ENCODE measurements around the gene PEX11G.

The PEX11G gene

DNA sequence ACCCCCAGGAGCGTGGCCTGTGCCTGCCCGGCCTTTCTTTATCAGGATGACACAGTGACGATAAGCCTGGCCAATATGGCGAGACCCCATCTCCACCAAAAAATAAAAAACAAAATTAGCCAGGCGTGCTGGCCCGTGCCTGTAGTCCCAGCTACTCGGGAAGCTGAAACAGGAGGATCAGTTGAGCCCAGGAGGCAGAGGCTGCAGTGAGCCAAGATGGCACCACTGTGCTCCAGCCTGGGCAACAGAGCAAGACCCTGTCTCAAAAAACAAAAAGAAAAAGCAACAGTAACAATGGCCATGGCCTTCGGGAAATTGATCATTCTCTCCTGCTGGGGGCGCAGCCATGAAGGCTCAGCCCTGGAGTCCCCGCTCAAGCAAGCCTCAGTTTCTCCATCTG, 11.1 kb downstream of the PEX11G start:
- Histone ChIP-seq H3K9me3 (no peaks in the 10 kb centered on the region), H3K4me3 (ENCODE audit: low read depth in 1 of 2, low read length in 1 of 2) (no peak overlapping the region), H3K27ac (no peak overlapping the region), H3K36me3 (peaks cover 10% of the 10 kb centered on the region), H3K27me3 (peaks cover 4% of the 10 kb centered on the region), H3K4me1 (ENCODE audit: control insufficient read depth in 1 of 2, insufficient read depth in 1 of 2, low read depth in 1 of 2, low read length in 1 of 2) (peaks cover 0 to 3% of the 10 kb centered on the region in 2 experiments)
- TF ChIP-seq, protein P1, sequence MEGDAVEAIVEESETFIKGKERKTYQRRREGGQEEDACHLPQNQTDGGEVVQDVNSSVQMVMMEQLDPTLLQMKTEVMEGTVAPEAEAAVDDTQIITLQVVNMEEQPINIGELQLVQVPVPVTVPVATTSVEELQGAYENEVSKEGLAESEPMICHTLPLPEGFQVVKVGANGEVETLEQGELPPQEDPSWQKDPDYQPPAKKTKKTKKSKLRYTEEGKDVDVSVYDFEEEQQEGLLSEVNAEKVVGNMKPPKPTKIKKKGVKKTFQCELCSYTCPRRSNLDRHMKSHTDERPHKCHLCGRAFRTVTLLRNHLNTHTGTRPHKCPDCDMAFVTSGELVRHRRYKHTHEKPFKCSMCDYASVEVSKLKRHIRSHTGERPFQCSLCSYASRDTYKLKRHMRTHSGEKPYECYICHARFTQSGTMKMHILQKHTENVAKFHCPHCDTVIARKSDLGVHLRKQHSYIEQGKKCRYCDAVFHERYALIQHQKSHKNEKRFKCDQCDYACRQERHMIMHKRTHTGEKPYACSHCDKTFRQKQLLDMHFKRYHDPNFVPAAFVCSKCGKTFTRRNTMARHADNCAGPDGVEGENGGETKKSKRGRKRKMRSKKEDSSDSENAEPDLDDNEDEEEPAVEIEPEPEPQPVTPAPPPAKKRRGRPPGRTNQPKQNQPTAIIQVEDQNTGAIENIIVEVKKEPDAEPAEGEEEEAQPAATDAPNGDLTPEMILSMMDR (IDR thresholded peaks at IDR 0.05), result no peak

DNA sequence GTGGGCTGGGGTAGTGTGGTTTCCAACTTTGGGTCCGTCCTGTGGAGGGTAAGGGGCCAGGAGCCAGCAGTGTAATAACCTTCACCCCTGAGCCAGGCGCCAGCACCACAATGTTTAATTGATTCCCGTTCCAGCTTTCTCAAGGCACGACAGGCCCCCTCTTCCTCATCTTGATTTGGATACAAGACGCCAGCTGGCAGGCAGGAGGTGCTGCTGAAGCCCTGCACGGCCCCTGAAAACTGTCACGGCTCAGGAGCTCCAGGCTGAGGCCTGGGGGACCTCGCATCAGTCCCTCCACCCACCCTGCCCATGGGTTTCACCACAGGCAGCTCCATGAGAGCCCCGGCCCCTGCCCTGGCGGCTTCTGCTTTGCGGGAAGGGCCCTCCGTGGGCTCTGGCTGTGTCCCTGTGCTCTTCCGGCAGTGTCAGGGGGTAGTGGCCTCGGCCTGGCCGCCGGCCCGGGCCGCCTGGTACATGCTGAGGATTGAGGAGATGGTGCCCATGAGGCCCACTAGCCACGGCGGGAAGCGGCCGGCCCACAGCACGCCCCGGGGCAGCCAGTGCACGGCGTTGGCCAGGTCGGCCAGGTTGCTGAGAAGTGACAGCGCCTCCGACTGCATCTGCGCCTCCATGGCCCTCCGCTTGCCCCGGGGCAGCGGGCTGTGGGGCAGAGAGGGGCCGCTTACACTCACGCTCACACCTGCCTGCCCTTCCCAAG, 11.9 kb downstream of the PEX11G start:
- Histone ChIP-seq H3K4me3 (ENCODE audit: low read depth in 1 of 2, low read length in 1 of 2) (no peak overlapping the region), H3K27ac (no peak overlapping the region), H3K27me3 (no peaks in the 10 kb centered on the region), H3K9me3 (no peaks in the 10 kb centered on the region), H3K4me1 (ENCODE audit: control insufficient read depth in 1 of 2, insufficient read depth in 1 of 2, low read depth in 1 of 2, low read length in 1 of 2) (no peaks in the 10 kb centered on the region), H3K36me3 (peaks cover 18% of the 10 kb centered on the region)
- TF ChIP-seq, protein P1 (IDR thresholded peaks at IDR 0.05), result no peak

DNA sequence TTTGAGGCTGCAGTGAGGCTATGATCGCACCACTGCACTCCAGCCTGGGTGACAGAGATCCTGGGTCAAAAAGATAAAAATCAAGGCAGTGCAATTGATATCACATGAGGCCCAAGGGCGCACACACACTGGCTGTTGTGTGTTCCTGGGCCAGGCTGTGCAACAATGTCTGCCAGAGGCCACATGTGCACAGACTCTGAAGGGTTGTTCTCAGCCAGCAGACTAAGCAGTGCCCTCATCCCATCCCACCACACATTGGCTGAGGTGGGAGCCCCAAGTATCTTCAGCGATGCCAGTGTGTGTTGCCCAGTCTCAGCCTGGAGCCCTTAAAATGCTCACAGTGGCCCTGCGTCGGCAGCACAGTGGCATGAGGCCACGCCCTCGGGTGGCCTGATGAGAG, 12.6 kb downstream of the PEX11G start:
- peak overlapping the region; percentile 48 for H3K27ac ChIP-seq
- no peaks in the 10 kb centered on the region for H3K9me3 ChIP-seq
- TF ChIP-seq, protein P1 (IDR thresholded peaks at IDR 0.05), result no peak
- H3K4me3 ChIP-seq (ENCODE audit: low read depth in 1 of 2, low read length in 1 of 2), result no peak overlapping the region
- peaks cover 25% of the 10 kb centered on the region for H3K36me3 ChIP-seq
- H3K27me3 ChIP-seq, result no peaks in the 10 kb centered on the region
- no peaks in the 10 kb centered on the region for H3K4me1 ChIP-seq (ENCODE audit: control insufficient read depth in 1 of 2, insufficient read depth in 1 of 2, low read depth in 1 of 2, low read length in 1 of 2)

DNA sequence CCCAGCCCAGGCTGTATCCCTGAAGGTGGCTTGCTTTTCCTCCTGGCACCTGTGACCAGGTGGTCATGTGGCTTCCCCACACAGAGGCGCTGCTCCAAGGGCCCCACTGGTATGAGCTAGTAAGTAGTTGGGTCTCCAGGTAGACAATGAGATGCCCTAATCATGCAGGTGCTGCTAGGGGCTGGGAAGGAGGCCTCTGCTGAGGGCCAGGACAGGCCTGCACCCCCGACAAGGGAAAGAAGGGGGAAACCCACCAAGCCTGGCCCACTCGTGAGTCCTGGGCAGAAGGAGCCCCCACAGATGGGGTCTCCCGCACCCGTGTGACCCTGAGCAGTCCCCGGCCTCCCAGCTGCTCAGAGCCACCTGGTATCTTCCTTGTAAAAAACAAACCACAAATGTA, 13.2 kb downstream of the PEX11G start:
- TF ChIP-seq, protein P1 (IDR thresholded peaks at IDR 0.05), result no peak
- H3K4me1 ChIP-seq (ENCODE audit: control insufficient read depth in 1 of 2, insufficient read depth in 1 of 2, low read depth in 1 of 2, low read length in 1 of 2), result no peaks in the 10 kb centered on the region
- H3K9me3 ChIP-seq, result no peaks in the 10 kb centered on the region
- H3K36me3 ChIP-seq, result peaks cover 31% of the 10 kb centered on the region
- H3K27ac ChIP-seq, result peak overlapping the region; percentile 48
- no peaks in the 10 kb centered on the region for H3K27me3 ChIP-seq
- H3K4me3 ChIP-seq (ENCODE audit: low read depth in 1 of 2, low read length in 1 of 2), result no peak overlapping the region

DNA sequence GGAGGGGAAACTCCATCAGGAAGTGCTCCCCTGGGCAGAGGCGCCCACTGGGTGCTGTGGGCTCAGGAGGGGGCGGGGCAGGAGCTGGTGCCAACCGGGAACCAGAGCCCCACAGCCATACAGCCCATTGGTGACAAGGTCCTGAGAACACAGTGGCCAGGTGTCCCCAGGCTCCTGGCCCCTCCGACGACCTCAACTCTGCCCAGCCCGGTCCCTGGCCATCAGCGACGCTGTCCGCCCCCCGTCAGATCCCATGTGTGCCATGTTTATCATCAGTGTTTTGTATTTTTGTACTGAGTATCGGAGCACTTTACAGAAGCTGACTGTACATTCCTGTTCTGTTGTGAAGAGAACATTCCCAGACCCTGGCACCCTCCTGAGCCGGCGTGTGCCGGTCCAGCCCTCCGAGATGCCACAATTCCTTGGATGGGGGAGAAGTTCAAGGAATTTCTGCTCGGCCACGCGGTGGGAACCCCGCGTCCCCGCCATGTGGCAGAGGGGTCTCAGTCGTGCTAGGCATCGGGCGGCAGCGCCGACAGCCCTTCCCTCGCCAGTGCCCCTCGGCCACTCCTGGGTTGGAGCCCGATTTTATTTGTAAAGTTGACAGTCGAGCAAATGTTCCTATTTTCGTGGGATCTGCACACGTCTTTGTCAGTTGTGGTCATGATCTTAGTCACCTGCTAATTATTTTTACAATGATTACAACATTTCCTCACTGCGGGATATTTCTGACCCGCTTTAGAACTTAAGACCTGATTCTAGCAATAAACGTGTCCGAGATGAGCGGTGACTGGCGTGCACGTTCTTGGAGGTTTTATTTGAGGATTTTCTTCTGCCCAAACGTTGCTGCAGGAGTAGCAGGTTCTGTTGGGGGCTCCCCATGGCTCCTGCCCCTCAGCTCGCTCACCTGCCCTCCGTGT, 16.9 kb downstream of the PEX11G start:
- Histone ChIP-seq H3K4me3 (ENCODE audit: low read depth in 1 of 2, low read length in 1 of 2) (no peak overlapping the region), H3K27me3 (no peaks in the 10 kb centered on the region), H3K36me3 (peaks cover 68% of the 10 kb centered on the region), H3K27ac (peak overlapping the region; percentile 59), H3K4me1 (ENCODE audit: control insufficient read depth in 1 of 2, insufficient read depth in 1 of 2, low read depth in 1 of 2, low read length in 1 of 2) (no peaks in the 10 kb centered on the region), H3K9me3 (no peaks in the 10 kb centered on the region)
- TF ChIP-seq, protein P1 (IDR thresholded peaks at IDR 0.05), result no peak

Data from neutrophil (primary cell).